ENCODE measurements around the gene ATCAY.

ATCAY gene

DNA sequence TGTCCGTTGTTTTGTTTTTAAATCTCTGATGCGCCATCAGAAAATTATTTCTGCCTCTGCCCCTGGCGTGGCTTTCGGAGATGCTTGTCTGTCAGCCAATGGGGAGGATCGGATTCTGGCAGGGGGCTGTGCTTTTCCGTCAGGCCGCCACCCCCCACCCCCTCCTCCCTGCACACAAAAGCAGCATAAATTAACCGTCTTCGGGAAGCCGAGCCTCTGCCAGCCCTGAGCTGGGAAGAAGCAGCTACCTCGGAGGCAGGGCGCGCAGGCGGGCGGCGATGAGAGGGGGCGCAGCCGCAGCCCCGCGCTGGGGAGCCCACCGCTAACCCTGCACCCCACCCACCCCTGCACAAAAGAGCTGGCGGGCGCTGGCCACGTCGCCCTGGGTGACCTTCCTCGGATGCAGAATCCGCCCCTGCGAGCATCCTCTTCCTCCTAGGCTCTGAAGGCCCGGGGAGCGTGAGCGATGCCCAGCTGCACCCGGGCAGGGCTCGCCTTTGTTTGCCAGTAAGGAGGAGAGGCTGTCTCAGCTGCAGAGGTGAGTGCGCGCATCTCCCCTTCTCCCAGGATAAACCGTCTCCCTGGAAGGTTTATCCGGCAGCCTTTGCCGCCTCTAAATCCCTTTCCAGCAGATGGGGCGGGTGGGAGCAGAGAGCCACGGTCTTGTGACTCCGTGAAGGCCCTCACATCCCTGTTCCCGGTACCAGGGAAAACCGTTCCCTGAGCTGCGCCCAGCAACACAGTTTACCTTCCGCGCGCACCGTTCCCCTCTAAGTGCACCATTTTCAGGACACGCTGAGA, at the start of gene ATCAY:
ATCAY (plus strand) TSS at position 215 of the 801 bp plus-strand sequence. CDS start 5,083 bp downstream, outside the sequence.
- DNase-seq = no peak

DNA sequence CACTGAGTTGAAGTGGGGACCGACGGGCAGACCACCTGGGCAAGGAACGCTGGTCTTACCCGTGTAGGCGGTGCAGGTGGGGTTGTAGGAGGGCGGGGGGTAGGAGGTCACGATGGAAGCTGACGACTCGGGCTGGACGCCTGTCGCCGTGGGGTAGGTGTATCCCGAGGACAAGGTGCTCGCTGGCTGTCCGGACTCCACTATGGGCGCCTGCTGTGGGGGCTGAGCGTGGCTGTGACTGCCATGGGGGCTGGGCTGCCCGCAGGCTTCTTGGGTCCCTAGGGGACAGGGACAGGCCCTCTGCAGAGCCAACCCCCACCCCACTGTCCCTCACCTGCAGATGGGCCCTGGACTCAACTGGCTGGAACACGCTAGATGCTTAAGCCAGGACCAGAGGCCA, 48.9 kb upstream of the ATCAY start:
- no peak for DNase-seq

DNA sequence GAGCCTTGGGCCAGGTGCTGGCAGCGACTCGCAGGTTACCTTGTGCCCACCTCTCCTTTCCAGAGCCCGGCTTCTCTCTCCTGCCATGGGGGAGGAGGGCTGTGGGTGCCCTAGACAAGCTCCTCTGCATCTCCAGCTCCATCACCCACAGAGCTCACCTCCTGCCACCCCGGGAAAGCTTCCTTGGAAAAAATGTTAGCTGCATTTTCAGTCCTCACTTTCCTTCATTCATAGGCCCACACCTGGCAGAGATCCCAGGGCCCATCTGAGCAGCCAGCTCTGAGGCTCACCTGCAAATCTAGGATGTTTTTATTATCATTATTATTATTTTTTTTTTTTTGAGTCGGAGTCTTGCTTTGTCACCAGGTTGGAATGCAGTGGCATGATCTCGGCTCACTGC, 48.5 kb upstream of the ATCAY start:
- no peak for DNase-seq

GRCh38 chr19:3833578-3834348, 46.7 kb upstream of the ATCAY start:
- DNase-seq = no peak

DNA sequence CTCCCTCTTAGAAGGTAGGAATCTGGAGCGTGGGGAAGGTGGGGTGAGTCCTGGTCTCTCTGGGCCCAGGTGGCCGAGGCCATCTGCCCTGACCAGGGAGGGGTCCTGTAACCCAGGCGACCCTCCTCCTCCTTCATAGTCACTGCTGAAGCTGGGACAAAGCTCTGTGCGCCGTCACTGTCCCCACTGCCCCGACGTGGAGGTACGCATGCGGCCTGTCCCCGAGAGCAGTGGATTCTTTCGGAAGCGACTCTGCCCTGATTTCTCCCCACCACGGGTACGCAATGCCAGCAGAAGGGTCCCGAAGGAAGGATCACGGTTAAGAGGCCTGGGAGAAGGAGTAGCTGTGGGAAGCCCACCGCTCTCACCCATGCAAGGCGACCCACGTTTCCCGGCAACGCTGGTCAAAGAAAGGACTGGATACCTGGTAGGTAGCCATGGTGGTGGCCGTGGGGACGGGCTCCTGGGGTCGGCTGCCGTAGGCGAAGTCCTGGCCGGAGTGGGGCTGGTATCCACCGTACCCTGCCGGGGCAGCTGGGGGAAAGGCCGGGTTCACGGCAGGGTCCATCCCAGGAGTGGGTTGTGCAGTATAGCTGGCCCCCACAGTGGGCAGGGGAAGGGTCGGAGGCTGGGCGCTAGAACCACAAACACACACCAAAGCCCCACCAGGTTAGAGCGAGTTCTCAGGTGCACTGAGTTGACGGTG, 46.0 kb upstream of the ATCAY start:
- no peak for DNase-seq

GRCh38 chr19:3835055-3835435, 45.4 kb upstream of the ATCAY start:
- DNase-seq = no peak

- DNase-seq = no peak
Observed at GRCh38 chr19:3836887-3837286, 43.6 kb upstream of the ATCAY start.

DNA sequence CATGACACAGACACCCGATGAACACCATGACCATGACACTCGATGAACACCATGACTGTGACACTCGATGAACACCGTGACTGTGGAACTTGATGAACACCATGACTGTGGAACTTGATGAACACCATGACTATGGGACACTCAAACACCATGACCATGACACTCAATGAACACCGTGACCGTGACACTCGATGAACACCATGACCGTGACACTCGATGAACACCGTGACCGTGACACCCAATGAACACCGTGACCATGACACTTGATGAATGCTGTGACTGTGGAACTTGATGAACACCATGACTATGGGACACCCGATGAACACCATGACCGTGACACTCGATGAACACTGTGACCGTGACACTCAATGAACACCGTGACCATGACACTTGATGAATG, 43.2 kb upstream of the ATCAY start:
- no peak for DNase-seq

DNA sequence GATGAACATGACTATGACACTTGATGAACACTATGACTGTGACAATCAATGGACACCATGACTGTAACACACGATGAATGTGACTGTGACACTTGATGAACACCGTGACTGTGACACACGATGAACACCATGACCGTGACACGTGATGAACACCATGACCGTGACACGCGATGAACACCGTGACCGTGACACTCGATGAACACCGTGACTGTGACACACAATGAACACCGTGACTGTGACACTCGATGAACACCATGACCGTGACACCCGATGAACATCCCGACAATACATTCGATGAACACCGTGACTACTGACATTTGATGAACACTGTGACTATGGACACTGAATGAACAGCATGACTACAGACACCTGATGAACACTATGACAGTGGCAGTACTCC, 42.6 kb upstream of the ATCAY start:
- no peak for DNase-seq

DNA sequence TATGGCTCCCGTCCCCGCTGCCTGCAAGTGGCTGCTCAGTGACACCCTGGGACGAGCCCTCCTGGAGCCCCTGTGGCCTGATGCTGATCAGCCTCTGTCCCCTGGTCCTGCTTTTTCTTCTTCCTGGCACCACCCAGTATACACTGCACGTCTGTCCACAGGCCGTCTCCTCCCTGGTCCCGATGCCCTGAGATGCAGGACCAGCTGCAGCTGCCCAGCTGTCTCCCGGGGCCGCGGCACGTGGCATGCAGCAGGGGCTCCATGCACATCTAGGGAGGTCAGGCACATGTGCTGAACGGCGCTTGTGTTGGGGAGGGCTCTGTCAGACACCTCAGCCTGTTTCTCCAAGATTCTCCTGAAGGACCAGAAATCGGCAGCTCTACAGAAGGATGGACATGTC, 41.8 kb upstream of the ATCAY start:
- DNase-seq = no peak

DNA sequence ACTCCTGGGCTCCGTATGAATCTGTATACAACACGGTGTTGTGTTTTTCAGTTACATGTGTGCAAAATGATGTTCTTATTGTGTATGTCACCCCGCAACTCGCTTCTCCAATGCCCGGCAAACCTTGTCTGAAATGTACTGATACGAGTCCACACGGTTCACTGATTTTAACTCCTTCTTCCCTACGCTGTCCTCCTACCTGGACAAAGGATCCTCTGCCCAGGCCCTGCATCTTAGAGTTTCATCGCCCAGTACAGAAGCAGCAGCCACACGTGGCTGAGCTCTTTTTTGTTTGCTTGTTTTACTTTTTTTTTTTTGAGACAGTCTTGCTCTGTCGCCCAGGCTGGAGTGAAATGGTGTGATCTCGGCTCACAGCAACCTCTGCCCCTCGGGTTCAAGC, 40.5 kb upstream of the ATCAY start:
- DNase-seq = no peak

GRCh38 chr19:3840804-3841203, 39.7 kb upstream of the ATCAY start:
- no peak for DNase-seq

DNA sequence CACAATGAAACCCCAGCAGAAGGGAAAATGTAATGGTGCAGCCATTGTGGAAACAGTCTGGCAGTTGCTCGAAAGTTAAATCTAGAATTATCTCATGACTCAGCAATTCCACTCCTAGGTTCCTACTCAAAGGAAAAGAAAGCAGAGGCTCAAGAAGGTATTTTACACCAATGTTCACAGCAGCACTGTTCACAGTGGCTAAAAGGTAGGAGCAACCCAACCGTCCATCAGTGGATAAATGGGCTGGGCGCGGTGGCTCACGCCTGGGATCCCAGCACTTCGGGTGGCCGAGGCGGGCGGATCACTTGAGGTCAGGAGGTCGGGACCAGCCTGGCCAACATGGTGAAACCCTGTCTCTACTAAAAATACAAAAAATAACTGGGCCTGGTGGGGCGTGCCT, 37.5 kb upstream of the ATCAY start:
- DNase-seq = no peak

DNA sequence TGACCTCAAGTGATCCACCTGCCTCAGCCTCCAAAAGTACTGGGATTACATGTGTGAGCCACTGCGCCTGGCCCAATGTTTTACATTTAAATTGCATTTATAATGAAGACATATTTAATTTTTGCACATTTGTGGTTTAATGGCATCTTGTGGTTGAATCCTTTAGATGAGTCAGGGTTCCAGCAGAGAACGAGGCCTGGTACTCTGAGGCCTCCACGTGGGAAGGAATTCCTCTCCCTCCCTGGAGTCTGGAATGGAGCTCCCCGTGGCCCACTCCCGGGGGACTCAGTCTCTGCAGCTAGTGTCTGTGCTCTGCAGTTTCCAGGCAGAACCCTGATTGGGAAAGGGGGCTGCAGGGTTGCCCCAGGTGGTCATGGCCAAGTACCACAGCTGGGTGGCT, 35.9 kb upstream of the ATCAY start:
- no peak for DNase-seq

DNA sequence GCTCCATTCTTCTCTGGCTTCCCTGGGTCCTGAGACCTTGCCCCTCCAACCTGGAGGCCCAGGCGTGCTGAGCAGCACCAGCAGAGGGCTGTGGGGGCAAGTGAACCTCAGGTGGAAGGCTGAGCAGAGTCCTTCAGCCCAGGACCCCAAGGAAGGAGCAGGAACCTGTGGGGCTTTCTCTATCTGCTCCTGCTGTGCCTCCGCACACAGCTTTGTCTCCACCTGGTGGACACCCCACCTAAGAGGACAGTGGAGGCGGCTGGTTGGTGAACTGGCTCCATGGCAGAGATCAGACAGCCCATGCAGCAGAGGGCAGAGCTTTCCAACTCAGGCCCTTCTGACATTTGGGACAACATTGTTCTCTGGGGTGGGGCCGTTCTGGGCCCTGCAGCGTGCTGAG, 31.4 kb upstream of the ATCAY start:
- peak in 1 of 4 experiments; percentile 24 for DNase-seq

GRCh38 chr19:3849787-3850186, 30.7 kb upstream of the ATCAY start:
- no peak for DNase-seq

DNA sequence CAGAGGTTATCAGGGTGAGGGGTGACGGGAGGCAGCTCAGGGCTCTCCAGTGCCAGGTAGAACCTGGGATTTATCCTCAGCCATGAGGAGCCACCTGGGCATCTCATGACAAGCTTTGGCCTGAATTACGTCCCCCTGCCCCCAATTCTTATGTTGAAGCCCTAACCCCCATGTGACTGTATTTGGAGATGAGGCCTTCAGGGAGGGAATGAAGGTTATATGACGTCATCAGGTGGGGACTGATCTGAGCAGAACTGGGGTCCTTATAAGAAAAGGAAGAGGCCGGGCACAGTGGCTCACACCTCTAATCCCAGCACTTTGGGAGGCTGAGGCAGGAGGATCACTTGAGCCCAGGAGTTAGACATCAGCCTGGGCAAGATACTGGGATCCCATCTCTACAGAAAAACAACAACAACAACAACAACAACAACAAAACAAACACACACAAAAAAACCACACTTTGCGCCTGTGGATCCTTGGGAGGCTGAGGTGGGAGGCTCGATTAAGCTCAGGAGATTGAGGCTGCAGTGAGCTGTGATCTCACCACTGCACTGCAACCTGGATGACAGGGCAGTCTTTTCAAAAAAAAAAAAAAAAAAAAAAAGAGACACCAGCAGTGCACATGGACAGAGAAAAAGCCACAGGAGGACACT, 30.0 kb upstream of the ATCAY start:
- no peak for DNase-seq

DNA sequence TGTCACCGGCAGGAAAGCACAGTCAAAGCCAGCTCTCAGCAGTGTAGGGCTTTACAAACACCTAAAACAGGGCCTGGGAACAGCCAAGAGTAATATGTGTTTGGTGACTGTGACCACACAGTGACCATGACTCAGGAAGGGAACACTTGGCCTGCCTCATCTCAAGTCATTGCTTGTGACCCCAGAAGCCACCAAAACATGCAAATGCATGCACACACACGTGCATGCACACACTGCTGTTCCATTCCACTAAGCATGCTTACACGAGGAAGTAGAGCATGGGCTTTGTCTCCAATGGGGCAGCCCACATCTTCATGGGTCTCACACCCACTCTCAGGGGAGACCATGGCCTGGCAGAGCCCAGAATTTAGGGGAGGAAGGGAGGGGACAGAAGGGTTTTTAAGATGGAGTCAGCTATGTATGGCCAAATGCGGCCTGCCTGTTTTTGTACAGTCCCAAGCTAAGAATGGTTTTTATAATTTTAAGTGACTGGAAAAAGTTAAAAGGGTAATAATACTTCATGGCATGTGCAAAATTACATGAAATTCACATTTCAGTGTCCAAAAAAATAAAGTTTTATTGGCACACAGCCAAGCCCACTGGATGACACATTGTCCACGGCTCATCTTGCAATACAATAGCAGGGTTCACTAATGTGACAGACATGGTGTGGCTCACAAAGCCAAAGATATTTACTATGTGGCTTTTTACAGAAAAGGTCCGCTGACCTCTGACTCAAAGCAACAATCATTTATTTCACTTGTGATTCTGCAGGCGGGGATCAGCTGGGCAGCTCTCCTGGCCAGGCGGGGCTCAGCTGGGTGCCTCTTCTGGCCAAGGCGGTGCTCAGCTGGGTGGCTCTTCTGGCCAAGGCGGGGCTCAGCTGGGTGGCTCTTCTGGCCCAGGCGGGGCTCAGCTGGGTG, 29.0 kb upstream of the ATCAY start:
- DNase-seq = no peak

DNA sequence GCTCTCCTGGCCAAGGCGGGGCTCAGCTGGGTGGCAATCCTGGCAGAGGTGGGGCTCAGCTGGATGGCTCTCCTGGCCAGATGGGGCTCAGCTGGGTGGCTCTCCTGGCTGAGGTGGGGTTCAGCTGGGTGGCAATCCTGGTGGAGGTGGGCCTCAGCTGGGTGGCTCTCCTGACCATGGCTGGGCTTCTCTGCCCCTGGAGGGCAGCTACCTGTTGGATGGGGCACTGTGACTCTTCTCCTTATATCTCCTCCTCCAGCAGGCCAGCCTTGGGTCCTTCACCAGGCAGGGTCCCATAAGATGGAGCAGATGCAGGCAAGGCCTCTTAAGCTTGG, 28.3 kb upstream of the ATCAY start:
- no peak for DNase-seq

DNA sequence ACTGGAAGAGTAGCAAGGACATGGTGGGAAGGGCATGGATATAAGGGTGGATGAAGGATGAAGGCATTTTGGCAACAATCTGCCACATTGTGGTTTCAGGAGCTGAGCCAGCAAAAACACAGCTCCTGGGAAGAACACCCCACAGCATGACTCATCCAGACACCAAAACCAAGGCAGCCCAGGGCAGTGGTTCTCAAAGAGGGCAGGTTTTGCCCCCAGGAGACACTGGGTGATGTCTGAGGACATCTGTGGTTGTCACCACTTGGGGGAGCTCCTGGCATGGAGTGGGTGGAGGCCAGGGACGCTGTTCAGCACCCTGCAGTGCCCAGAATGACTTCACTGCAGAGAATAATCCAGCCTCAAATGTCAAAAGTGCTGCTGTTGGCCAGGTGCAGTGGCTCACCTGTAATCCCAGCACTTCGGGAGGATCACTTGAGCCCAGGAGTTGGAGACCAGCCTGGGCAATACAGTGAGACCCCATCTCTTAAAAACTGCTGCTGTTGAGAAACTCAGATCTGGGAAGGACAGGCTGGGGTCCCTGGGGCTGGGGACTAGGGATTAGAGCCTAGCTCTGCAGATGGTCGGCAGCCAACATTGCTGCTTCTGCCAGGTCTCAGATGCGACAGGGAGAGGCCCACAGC, 27.8 kb upstream of the ATCAY start:
- peak in 1 of 4 experiments; percentile 35 for DNase-seq

DNA sequence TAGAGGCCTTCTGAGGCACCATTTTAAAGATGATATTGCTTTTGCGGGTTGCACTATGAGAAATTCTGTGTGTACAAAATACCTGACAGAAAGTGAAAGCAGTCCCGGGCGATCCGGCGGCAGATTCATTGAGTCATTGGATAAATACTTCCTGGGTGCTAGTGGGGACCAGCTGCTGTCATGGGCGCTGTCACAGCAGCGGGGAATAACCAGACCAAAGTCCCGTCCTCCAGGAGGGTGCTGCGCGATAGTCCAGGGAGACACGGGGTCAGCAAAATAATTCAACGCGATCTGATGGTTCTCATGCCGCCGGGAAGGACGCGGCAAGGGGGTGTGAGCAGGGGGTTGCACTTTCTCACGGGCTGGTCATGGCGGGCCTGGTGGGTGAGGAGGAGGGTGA, 25.2 kb upstream of the ATCAY start:
- DNase-seq = no peak

All from activated naive CD4-positive, alpha-beta T cell (primary cell).